GM12872 (cell line): ENCODE measurements around the gene MAG.

Experiments
- CTCF ChIP-seq: IDR thresholded peaks from 3 replicates; pipeline ENCODE4 v1.5.1; 2011; ENCODE audit warnings: low read depth, mild to moderate bottlenecking, low read length, moderate library complexity; ENCODE audit not compliant: insufficient read depth

Gene MAG

GRCh38 chr19:35299523-35300338 is 7.8 kb downstream of the MAG start:
- no peak for TF ChIP-seq CTCF

DNA sequence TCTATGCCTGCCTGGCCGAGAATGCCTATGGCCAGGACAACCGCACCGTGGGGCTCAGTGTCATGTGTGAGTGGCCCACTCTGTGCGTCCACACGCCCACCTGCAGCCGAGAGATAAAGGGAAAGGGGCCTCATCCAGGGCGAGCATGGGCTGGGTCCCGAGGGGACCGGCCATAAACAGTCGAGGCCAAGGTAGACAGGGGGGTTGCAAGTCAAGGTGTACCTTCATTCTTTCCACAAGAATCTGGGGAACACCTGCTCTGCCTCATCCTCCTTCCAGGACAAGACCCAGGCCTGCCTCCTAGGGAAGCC is 8.3 kb downstream of the MAG start:
- TF ChIP-seq CTCF, result no peak

GRCh38 chr19:35301961-35302360 is 10.0 kb downstream of the MAG start:
- no peak for TF ChIP-seq CTCF

DNA sequence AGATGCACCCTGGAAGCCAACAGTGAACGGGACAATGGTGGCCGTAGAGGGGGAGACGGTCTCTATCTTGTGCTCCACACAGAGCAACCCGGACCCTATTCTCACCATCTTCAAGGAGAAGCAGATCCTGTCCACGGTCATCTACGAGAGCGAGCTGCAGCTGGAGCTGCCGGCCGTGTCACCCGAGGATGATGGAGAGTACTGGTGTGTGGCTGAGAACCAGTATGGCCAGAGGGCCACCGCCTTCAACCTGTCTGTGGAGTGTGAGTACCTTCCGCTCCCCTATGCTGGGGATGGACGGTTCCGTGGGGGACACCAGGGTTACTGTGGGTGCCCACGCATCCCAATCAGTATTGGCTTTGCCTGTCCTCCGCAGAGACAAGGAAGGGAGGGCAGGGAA is 10.5 kb downstream of the MAG start:
- TF ChIP-seq CTCF, result no peak

DNA sequence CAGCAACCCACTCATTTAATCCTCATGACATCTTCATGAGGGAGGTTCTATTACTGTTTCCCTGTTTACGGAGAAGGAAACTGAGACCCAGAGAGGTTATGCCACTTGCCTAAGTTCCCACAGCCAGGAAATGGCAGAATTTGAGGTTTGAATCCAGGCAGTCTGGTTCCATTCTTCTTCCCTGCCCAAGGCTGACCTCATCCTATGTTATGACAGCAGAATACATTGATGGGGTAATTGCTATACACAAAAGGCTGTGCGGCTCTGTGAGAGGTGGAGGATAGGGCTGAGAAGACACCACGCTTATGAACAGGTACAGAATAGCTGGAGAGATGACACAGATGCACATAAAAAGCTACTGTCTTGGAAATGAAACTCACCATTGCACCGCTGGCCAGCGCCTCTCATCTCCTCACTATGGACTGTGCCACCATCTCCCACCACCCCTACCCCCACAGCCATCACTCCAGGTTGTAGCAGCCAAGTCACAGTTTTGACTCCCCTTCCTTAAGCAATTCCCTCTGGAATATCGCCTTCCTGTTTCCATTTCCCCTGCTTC is 11.5 kb downstream of the MAG start:
- no peak for TF ChIP-seq CTCF

- no peak for TF ChIP-seq CTCF
Observed at GRCh38 chr19:35304036-35304435, 12.1 kb downstream of the MAG start.

DNA sequence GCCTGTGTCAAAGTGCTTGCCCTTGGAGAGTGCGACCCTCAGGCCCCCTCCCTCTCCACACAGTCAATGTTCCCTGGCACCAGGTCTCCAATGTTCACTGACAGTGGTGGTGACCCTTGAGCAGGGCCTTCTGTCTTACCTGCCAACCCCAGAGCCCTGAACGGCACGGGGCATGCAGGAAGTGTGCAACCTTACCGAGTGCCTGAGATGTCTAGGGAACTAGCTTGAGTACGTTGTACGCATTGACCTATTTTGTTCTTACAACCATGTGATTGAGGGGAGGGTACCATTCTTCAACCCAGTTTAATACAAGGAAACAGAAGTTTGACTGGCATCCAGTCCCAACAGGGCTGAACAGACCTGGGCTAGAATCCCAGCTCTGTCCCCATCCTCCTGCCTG is 13.2 kb downstream of the MAG start:
- no peak for TF ChIP-seq CTCF
